GM19193 (cell line): ENCODE results near the gene SPACA9.

Experiments used
- POLR2A ChIP-seq: IDR thresholded peaks from 4 replicates; pipeline ENCODE4 v1.6.1; 2011; ENCODE audit not compliant: insufficient read depth, insufficient read length; ENCODE audit errors: extremely low read depth

SPACA9 gene

DNA sequence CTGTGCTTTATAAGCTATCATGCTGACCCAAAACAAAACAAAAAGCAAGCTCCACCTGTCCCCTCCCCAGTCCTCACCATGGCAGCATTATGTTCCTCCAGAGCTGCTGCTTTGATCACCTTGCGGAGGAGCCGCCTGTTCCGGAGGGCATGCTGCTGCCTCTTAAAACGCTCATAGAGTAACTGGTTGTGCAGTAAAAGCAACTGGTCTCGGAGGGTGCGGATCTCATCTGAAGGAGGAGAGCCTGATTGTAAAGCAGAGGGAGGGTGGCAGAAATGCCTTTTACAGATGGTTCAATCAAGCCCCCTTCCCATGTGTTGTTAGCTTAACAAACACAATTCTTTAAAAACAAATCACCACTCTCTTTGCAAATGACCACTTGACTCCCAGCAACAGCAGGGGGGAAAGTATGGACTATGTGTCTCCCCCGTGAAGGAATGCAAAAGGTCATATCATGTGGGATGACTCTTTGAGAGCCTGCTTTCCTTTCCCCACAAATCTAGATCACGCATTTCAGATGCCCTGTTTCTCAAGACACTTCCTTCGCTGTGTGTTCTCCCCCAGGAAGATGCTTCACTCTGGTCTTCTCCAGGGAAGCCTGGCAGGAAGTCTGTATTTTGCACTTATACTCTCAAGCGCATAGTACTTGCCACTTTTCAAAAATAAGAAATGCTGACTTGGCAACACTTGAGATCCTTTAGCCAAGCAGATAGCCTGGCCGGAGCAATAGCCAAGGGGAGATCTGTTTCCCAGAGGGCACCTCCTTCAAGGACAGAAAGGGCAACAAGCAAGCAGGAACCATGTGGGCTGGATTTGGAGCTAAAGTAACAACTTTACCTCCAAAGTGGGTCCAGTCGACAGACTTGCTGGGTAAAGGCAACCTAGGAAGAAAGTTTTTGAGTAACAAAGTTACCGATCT, 25.1 kb downstream of the SPACA9 start:
- no peak for TF ChIP-seq POLR2A

DNA sequence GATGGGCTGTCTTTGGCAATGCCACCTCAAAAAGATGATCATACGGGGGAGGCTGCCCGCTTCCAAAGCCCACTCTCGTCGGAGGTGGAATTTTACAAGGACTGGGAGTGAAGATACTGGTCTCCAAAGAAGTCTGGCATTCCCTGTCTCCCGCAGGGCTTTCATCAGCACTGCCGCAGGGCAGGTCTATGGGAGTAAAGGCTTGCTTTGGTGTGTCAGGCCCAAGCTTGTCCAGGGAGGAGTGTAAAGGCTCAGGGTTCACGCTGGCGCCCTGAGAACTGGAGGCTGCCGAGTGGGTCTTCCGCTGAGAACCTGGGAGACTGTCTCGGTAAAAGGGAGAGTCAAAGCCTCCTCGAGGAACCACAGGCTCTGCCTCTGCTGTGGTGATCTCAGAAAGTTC, 27.0 kb downstream of the SPACA9 start:
- TF ChIP-seq POLR2A = no peak

DNA sequence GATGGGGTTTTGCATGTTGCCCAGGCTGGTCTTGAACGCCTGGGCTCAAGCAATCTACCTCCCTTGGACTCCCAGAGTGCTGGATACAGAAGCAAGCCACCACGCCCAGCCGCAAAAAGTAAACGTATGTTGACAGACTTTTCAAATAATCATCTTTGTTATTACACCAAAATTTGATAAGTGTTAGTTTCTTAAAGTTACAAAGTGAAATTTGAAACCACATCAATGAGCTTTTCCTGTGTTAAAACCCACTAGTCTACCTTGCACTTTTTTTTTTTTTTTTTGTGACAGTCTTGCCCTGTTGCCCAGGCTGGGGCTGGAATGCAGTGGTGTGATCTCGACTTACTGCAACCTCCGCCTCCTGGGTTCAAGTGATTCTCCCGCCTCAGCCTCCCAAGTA, 29.9 kb downstream of the SPACA9 start:
- TF ChIP-seq POLR2A = no peak

DNA sequence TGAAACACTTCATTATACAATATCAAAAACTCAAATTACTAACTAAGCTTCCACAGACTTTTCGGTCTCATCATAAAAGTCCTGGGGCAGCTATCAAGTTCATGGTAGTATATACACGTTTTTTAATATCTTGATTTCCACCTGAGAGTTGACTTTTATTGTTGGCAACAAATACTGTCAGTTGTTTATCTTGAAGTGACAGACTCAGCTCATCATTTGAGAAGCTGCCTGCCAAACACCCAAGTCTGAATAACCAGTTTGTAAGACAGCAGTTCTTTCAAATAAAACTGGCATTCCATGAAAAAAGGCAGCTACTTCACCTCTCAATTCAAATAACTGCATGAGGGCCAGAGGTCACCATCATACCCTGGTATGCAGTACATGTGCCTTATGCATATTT, 30.6 kb downstream of the SPACA9 start:
- TF ChIP-seq POLR2A = no peak

DNA sequence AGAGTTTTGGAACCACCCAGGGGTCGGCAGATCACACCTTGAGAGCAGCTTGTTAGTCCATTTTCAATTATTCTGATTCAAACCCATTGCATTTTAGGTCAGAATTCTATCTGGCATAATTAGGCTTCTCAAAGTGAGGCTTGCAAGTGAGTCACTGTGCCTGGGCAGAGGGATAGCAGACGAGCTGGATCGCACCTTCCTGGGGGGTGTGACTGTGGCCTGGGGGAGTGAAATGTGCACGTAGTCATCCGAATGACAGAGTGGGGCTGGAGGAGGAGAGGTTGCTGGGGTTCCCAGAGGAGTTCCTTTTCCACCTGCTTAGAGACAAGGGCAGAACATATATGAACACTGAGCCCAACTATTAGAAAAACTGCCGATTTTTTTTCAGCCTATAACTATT, 31.7 kb downstream of the SPACA9 start:
- no peak for TF ChIP-seq POLR2A

DNA sequence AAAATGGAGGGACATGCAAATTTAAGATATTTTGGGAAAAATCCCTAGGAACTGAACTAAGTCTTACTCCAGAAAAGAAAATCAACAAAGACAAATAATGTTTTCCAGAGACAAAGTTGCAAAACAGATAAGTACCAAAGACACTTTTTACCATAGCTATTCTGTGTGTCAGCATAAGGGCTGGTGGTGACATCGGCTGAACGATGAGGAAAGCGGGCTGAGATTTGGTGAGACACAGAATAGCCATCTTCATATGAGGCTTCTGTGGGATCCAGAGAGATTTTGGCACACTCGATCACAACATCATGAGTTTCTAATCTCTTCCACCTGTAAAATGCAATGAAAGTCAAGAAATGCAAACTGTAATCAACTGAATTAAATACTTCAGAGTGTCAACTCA, 33.4 kb downstream of the SPACA9 start:
- TF ChIP-seq POLR2A = no peak

DNA sequence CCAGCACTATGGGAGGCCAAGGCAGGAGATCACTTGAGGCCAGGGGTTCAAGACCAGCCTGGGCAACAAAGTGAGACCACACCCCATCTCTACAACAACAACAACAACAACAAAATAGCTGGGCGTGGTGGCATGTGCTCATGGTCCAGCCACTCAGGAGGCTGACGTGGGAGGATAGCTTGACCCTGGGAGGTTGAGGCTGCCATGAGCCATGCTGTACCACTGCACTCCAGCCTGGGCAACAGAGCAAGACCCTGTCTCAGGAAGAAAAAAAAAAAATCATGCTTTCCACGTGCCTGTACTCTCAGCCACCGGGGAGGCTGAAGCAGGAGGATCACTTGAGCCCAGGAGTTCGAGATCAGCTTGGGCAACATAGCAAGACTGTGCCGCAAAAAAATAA, 36.2 kb downstream of the SPACA9 start:
- TF ChIP-seq POLR2A = no peak

DNA sequence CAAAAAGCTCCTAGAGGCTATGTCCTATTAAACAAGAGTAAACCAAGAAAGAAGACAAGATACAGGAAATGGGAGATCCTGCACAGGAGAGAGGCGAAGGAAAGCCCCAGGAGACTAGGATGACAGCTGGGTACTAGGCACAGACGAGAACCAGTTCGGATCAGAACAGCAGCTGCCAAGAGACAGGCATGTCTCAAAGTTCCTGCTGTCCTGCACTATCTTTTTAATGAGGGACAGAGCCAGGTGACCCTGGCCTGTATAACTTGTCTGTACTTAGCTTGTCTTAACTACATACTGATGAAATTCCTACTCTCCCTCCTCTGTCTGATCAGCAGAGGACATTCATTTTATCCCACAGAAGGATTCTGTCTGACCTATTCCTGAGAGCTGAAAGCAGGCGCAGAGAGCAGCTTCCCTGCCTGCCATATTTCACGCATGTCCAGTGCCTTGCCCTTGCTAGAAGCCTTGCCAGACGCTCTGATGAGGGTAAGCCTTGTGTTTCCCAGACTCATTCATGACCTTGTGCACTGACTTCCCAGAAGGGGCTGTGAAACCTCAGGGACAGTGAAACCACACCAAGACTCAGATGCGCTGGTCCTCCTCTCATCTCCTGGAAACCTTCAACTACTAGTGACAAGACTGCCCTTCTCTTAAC, 41.0 kb downstream of the SPACA9 start:
- TF ChIP-seq POLR2A = no peak

DNA sequence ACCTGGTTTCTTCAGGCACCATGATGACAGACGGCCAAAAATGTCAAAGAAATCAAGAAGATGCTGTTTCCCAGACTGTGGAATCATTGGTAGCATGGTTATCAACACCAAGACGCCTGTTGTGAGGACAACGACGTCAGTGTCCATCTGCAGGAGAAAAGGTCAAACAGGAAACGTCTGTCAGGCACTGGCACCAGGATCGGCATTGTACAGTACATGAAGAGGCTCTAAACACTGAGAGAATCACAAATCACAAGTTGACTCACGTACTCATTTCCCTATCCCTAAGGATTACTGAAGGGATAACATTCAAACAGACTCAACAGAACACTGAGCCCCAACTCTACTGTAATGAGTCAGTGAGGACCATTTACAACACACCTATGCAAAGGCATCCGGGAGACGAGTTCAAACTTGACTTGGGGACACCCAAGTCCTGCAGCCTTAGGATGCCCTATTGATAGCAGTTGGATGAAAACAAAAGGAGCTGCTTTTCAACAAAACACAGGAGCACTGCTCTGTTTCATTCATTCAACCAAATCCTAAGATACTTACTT, 44.7 kb downstream of the SPACA9 start:
- TF ChIP-seq POLR2A = no peak

DNA sequence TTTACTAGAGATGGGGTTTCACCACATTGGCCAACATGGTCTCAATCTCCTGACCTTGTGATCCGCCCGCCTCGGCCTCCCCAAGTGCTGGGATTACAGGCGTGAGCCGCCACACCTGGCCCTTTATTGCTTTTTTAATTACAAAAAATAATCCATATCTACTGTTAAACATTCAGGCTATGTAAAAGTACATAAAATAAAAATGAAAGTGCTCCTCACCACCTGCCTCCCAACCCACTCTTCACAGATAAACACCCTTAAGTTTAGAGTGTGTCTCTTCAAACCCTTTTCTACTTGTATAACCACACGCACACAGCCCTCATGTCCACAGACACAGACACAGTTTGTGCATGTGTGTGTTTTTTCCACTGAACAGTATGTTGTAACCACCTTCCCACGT, 49.0 kb downstream of the SPACA9 start:
- TF ChIP-seq POLR2A = no peak

DNA sequence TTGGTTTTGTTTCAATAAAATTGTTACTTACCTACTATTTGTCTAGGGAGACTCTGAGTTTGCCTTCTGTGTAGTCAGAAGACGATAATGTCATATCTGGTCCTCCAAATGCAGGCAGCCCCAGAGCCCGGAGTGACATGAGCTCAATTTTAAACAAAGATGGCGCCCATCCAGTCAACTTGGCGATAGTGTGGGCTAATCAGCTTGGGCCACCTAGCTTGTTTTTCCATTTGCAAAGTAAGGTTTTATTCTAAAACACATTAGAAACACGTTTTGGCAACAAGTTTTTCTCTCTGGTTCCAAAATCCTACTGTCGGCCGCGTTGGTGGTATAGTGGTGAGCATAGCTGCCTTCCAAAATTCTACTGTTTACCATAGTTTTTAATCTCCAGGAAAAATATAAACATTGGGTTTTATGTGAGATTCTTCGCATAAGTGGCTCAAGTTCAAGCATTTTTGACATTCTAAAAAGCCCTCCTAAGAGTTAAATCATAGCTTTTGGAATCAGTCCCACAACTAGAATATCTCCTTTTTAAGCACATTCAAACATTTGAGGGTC, 52.6 kb downstream of the SPACA9 start:
- no peak for TF ChIP-seq POLR2A

DNA sequence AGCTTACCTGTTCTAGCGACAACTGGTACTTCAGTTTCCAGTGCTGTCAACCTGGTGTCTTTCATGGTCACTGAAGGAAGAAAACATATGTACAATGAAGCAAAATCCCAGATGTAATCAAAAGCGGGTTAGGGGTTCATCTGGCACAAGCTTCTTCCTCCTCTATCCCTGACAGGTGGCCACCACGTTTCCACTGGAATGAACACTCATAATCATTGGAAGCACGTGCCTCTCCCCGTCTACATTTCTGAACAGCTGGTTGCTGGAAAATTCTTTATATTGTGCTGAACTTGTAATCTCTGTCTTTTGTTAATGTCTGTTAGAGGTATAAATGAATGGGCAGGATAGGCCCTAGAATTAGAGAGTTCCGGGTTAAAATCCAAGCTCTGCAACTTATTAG, 56.3 kb downstream of the SPACA9 start:
- TF ChIP-seq POLR2A = no peak

DNA sequence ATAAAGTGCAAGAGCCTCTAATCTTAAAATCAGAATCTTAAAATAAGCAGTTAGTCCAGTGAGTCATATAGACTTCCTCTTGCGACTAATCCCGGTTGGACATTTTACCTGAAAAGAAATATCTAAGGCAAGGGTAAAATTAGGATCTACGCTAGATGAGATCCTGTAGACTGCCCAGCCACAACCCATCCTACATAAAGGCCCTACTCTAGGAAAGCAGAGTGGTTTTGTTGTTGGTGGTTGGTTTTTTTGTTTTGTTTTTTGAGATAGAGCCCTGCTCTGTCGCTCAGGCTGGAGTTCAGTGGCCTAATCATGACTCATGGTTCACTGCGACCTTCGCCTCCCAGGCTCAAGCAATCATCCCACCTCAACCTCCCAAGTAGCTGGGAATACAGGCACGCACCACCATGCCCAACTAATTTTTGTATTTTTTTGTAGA, 58.8 kb downstream of the SPACA9 start:
- TF ChIP-seq POLR2A = no peak

DNA sequence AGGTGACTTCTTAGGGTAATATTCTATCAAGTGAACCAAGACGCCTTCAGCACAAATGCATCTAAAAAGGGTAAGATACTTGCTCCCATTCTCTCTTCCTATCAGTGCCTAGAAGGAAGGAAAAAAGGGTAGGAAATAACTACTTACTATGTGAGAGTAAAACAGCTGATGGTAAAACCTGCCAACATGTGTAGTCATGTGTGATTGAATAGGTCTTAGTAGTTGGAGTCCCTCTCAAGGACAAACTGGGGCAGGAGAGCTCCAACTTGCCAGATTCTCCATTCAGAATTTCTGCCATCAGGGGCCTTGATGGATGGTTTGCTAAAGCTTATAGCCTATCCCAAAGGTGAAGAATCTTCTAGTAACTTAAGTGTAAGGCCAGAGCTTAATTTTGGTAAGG, 60.5 kb downstream of the SPACA9 start:
- no peak for TF ChIP-seq POLR2A
